Nephron progenitor cell (in vitro differentiated cells): ENCODE data around the gene DLD.
"Not testable (repeated sequence)": the region's sequence is repeated elsewhere in the genome, so short reads cannot be mapped to it uniquely, and the experiment has no call there.

Experiments
- DNase-seq: peaks from one replicate; pipeline ENCODE4 v3.0.0; 2021
- H3K27ac Mint-ChIP-seq: 2 replicates; pipeline ENCODE4 v1.8.0; 2021; ENCODE audit warnings: mild to moderate bottlenecking, moderate library complexity, mixed read lengths
- H3K27me3 Mint-ChIP-seq: 2 replicates; pipeline ENCODE4 v1.8.0; 2021; ENCODE audit warnings: mild to moderate bottlenecking, low read depth, mixed read lengths; ENCODE audit not compliant: poor library complexity
- H3K36me3 Mint-ChIP-seq: 2 replicates; pipeline ENCODE4 v1.8.0; 2021; ENCODE audit warnings: low read depth, mixed read lengths
- H3K4me1 Mint-ChIP-seq: 2 replicates; pipeline ENCODE4 v1.8.0; 2021; ENCODE audit warnings: mixed read lengths
- H3K4me3 Mint-ChIP-seq: 2 replicates; pipeline ENCODE4 v1.8.0; 2021; ENCODE audit warnings: mild to moderate bottlenecking, moderate library complexity, mixed read lengths
- H3K9me3 Mint-ChIP-seq: 2 replicates; pipeline ENCODE4 v1.8.0; 2021; ENCODE audit warnings: mild to moderate bottlenecking, moderate library complexity, mixed read lengths
- TF ChIP-seq, protein P1 (sequence below): fragments of 200-600 bp; sonication (generic); IDR thresholded peaks from 2 replicates; pipeline ENCODE4 v1.5.0; 2021; ENCODE audit warnings: antibody characterized with exemption

Gene DLD

DNA sequence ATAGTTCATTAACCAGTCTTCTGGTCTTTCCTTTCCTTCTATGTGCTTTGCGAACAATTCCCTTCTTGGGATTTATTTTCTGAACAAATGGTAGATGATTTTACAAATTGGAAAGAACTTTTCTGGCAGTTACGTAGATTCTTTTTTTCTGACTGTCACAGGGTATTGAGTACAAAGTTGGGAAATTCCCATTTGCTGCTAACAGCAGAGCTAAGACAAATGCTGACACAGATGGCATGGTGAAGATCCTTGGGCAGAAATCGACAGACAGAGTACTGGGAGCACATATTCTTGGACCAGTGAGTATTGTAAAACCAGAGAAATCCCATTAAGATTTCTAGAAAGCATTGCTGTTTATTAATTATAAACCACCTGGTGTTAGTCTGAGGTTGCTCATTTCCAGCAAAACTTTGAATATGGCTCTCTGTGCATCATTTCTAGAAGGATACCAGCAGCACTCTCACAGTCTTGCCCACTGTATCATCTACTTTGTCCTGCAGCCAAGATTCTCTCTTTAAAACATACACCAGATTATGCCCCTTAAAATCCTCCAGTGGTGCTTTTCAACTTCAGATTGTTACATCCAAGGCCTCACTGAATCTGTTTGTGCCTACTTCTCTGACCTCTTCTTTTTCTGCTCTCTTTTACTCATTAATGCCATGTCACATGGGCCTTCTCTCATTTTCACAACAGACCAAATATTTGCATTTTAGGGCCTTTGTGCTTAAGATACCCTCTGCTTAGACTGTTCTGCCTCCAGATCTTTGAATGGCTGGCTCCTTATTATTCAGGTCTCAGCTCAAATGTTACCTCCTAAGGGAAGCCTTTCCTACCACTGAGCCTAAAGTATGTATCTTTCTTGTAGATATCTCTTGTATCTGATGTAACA lies 27.0 kb downstream of the DLD start:
- Mint-ChIP-seq H3K27ac (peak overlapping the region; percentile 91), H3K9me3 (no peaks in the 10 kb centered on the region), H3K36me3 (peaks cover 86% of the 10 kb centered on the region), H3K27me3 (no peaks in the 10 kb centered on the region), H3K4me1 (peaks cover 26% of the 10 kb centered on the region), H3K4me3 (no peak overlapping the region)
- no peak for DNase-seq
- TF ChIP-seq, protein P1, sequence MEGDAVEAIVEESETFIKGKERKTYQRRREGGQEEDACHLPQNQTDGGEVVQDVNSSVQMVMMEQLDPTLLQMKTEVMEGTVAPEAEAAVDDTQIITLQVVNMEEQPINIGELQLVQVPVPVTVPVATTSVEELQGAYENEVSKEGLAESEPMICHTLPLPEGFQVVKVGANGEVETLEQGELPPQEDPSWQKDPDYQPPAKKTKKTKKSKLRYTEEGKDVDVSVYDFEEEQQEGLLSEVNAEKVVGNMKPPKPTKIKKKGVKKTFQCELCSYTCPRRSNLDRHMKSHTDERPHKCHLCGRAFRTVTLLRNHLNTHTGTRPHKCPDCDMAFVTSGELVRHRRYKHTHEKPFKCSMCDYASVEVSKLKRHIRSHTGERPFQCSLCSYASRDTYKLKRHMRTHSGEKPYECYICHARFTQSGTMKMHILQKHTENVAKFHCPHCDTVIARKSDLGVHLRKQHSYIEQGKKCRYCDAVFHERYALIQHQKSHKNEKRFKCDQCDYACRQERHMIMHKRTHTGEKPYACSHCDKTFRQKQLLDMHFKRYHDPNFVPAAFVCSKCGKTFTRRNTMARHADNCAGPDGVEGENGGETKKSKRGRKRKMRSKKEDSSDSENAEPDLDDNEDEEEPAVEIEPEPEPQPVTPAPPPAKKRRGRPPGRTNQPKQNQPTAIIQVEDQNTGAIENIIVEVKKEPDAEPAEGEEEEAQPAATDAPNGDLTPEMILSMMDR, result no peak

DNA sequence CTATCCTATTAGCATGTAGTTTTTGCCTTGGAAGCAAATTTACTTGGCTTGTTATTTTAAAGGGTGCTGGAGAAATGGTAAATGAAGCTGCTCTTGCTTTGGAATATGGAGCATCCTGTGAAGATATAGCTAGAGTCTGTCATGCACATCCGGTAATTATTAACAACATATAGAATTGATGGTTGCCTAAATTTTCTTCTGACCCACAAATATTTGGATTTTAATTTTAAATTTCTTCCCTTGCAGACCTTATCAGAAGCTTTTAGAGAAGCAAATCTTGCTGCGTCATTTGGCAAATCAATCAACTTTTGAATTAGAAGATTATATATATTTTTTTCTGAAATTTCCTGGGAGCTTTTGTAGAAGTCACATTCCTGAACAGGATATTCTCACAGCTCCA lies 28.0 kb downstream of the DLD start:
- H3K4me1 Mint-ChIP-seq, result peaks cover 31% of the 10 kb centered on the region
- no peak overlapping the region for H3K27ac Mint-ChIP-seq
- TF ChIP-seq, protein P1, result no peak
- no peak for DNase-seq
- H3K36me3 Mint-ChIP-seq, result peaks cover 86% of the 10 kb centered on the region
- H3K9me3 Mint-ChIP-seq, result no peaks in the 10 kb centered on the region
- H3K4me3 Mint-ChIP-seq, result no peak overlapping the region
- H3K27me3 Mint-ChIP-seq, result no peaks in the 10 kb centered on the region

DNA sequence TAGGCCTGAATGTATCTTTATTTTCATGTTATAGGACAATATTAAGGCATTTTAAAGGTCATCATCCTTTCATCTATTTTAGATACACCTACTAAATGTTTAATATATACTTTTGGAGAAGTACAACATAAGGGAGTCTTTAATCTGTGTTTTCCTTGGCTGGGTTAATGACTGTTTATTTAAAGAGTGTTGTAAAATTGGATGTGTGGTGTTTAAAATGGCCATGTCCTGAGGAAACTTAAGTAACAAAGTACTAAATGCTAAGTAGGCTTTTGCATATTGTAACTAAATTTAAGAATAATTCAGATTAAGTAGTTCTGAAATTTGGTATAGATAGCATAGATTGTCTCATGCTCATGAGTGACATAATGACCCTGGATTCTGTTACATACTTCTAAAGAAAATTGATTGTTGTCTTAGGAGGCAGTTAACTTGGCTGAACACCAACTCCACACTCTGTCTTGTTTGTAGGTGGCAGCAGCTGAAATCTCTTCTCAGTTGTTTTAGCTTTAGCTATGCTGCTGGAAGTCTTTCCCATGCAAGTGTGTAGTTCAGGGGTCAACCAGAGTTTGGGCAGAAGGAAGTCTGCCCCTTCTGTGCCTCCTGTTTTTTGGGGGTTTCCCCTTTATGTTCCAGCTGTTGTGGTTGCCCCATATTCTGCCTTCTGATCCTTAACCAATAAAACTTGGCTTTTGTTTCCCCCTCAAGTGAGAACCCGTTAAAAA lies 29.2 kb downstream of the DLD start:
- H3K27ac Mint-ChIP-seq, result peak overlapping the region; percentile 99

DNA sequence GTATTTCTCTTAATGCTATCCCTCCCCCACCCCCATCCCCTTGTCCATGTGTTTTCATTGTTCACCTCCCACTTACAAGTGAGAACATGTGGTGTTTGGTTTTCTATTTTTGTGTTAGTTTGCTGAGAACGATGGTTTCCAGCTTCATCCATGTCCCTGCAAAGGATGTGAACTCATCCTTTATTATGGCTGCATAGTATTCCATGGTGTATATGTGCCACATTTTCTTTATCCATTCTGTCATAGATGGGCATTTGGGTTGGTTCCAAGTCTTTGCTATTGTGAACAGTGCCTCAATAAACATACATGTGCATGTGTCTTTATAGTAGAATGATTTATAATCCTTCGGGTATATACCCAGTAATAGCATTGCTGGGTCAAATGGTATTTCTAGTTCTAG lies 30.8 kb downstream of the DLD start:
- H3K36me3 Mint-ChIP-seq, result peaks cover 95% of the 10 kb centered on the region
- peaks cover 49% of the 10 kb centered on the region for H3K4me1 Mint-ChIP-seq
- DNase-seq, H3K4me3 Mint-ChIP-seq, H3K27ac Mint-ChIP-seq, H3K27me3 Mint-ChIP-seq, H3K9me3 Mint-ChIP-seq: not testable (repeated sequence)

More for the DNA sequence above, 29.2 kb downstream of the DLD start:
- peaks cover 89% of the 10 kb centered on the region for H3K36me3 Mint-ChIP-seq
- TF ChIP-seq, protein P1, result no peak
- H3K27me3 Mint-ChIP-seq, result no peaks in the 10 kb centered on the region
- peak overlapping the region; percentile 28 for H3K4me3 Mint-ChIP-seq
- H3K4me1 Mint-ChIP-seq, result peaks cover 37% of the 10 kb centered on the region
- H3K9me3 Mint-ChIP-seq, result no peaks in the 10 kb centered on the region
- no peak for DNase-seq

DNA sequence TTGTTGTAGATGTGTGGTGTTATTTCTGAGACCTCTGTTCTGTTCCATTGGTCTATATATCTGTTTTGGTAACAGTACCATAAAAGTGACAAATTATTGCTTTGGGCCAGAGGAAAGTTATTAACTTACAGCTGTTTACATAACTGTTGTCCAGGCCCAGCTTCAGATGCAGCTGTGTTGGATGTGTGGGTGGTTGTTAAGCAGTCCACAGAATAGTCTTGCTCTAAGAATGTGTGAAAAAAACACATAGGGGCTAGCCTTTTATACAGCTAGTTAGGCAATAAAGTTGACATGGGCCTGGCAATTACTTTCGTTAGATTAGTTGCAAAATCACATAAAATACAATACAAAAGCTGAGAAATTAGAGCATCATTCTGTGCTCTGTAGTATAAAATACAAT lies 31.9 kb downstream of the DLD start:
- DNase-seq, result no peak
- Mint-ChIP-seq H3K36me3 (peaks cover 95% of the 10 kb centered on the region), H3K27ac (peak overlapping the region; percentile 76), H3K4me1 (peaks cover 54% of the 10 kb centered on the region), H3K4me3 (no peak overlapping the region), H3K27me3 (no peaks in the 10 kb centered on the region), H3K9me3 (no peaks in the 10 kb centered on the region)
- TF ChIP-seq, protein P1, result no peak

DNA sequence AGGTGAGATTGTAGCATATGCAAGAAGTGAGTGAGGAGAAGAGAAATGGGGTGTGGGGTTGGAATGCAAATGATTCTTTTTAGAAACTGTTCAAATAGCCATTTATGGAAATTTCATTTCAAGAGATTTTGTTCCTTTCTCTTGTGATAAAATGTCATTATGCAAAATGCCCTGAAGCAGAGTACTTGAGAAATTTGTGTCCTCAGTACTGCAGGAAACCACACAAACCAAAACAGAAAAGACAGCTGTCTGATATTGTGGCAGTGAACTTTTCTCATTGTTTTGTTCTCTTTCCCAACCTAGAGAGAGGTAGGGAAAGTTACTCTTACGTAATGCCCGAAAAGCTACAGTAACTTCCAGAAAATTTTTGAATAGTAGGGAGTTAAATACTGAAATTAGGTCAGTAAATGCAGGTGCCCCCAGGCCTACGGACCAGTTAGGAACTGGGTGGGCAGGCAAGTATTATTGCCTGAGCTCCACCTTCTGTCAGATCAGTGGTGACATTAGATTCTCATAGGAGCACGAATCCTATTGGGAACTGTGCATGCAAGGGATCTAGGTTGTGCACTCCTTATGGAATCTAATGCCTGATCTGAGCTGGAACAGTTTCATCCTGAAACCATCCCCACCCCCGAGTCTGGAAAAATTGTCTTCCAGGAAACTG lies 34.0 kb downstream of the DLD start:
- TF ChIP-seq, protein P1, result no peak
- peaks cover 47% of the 10 kb centered on the region for H3K4me1 Mint-ChIP-seq
- H3K27me3 Mint-ChIP-seq, result no peaks in the 10 kb centered on the region
- H3K9me3 Mint-ChIP-seq, result no peaks in the 10 kb centered on the region
- H3K4me3 Mint-ChIP-seq, result no peak overlapping the region
- H3K36me3 Mint-ChIP-seq, result peaks cover 100% of the 10 kb centered on the region
- peak overlapping the region; percentile 81 for H3K27ac Mint-ChIP-seq
- no peak for DNase-seq
